Measurements from ENCODE around the gene FOXM1.
"Not testable (repeated sequence)": the region's sequence is repeated elsewhere in the genome, so short reads cannot be mapped to it uniquely, and the experiment has no call there.

FOXM1 gene

DNA sequence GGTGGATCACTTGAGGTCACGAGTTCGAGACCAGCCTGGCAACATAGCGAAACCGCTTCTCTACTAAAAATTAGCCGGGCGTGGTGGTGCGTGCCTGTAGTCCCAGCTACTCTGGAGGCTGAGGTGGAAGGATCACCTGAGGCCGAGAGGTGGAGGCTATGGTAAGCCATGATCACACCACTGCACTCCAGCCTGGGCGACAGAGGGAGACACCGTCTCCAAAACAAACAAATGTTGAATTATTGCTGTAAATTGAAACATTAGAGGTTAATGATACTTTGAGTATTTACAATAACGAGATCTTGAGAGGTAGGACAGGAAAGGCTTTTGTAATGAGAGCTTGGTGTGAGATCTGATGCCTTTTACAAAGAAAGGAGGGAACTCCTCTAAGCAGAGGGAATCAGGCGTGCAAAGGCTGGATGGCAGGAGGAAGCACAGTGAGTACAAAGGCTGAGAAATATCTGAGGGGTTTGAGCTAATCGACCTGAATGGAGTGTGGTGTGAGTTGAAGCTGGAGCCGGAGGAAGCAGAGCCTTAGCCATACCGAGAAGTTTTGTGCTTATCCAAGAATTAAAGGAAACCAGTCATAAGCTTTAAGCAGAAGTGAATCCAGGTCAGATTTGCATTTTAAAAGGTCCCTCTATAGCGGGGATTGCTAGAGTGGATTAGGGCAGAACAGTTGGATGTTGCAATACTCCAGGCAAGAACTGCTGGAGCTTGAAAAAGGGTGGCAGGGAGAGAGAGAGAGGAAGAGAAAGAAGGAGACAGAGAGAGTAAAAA, 1.2 kb upstream of the FOXM1 start:
- TF ChIP-seq EZH2 (optimal IDR thresholded peaks at IDR 0.05; ENCODE audit: low read depth, low read length) (no peak), EZH2phosphoT487 (IDR thresholded peaks at IDR 0.05; ENCODE audit: low read length) (no peak)
- TF ChIP-seq, protein P1, sequence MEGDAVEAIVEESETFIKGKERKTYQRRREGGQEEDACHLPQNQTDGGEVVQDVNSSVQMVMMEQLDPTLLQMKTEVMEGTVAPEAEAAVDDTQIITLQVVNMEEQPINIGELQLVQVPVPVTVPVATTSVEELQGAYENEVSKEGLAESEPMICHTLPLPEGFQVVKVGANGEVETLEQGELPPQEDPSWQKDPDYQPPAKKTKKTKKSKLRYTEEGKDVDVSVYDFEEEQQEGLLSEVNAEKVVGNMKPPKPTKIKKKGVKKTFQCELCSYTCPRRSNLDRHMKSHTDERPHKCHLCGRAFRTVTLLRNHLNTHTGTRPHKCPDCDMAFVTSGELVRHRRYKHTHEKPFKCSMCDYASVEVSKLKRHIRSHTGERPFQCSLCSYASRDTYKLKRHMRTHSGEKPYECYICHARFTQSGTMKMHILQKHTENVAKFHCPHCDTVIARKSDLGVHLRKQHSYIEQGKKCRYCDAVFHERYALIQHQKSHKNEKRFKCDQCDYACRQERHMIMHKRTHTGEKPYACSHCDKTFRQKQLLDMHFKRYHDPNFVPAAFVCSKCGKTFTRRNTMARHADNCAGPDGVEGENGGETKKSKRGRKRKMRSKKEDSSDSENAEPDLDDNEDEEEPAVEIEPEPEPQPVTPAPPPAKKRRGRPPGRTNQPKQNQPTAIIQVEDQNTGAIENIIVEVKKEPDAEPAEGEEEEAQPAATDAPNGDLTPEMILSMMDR (IDR thresholded peaks at IDR 0.05; ENCODE audit: low read length): no peak
- Histone ChIP-seq H3K4me3 (ENCODE audit: low read length) (peak overlapping the region; percentile 91), H3K9me3 (replicated peaks; ENCODE audit: insufficient read depth, low read length) (no peaks in the 10 kb centered on the region), H3K4me1 (ENCODE audit: low read length) (peaks cover 9% of the 10 kb centered on the region; the same call in 1 of the 2 replicates), H2AFZ (ENCODE audit: low read length) (0 out of 2 replicates have a peak overlapping the region, but pooled peaks have one; percentile 2), H3K27me3 (replicated peaks; ENCODE audit: insufficient read depth, low read length) (no peaks in the 10 kb centered on the region), H3K4me2 (ENCODE audit: low read depth, low read length) (peak overlapping the region; percentile 64), H3K9ac (ENCODE audit: low read length) (peak overlapping the region; percentile 86), H3K27ac (ENCODE audit: low read length) (peak overlapping the region; percentile 61; the same call in 1 of the 2 replicates), H3K9me2 (replicated peaks; ENCODE audit: insufficient read depth, low read length) (no peaks in the 10 kb centered on the region), H3F3A (ENCODE audit: insufficient read depth, low read length) (peaks cover 6% of the 10 kb centered on the region), H3K79me2 (ENCODE audit: low read length) (peaks cover 94% of the 10 kb centered on the region), H4K20me1 (ENCODE audit: insufficient read depth, low read length) (no peaks in the 10 kb centered on the region), H3K36me3 (replicated peaks; ENCODE audit: insufficient read depth, low read length) (no peaks in the 10 kb centered on the region; the same call in 1 of the 2 replicates)
- no peak for DNase-seq

DNA sequence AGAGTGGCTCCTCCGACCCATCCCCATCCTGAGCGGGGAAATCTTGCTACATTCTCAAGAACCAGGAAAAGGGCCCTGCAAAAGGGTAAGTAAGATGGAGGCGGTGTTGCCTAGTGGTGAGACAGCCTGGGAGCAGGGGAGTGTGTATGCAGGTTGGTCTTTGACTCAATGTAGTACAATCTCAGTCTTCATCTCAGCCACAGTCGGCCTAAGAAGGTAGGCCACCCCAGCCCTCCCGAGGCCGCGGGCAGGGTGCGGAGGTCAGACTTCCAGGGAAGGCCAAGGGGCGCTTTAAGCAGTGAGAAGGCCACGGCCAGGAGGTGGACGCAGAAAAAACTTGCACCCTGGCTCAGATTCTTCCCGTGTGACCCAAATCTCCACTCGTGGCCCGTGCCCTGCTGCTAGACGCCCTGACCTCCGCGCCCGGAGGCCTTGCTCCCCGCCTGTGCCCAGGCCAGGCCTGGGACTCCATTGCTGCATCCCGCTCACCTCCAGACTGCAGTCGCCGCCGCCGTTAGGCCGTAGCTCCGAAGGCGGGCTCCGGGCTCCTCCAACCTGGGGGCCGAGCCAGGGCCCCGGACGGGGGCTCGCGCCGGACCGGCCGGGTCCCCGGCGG, 435 bp downstream of the FOXM1 start:
- no peaks in the 10 kb centered on the region for H3K9me2 ChIP-seq (replicated peaks; ENCODE audit: insufficient read depth, low read length)
- H3K9me3 ChIP-seq (replicated peaks; ENCODE audit: insufficient read depth, low read length): no peaks in the 10 kb centered on the region
- H2AFZ ChIP-seq (ENCODE audit: low read length): peak overlapping the region; percentile 82
- peak overlapping the region; percentile 99 for H3K4me2 ChIP-seq (ENCODE audit: low read depth, low read length)
- H3K4me3 ChIP-seq (ENCODE audit: low read length): peak overlapping the region; percentile 91
- peak overlapping the region; percentile 86 for H3K9ac ChIP-seq (ENCODE audit: low read length)
- H3K79me2 ChIP-seq (ENCODE audit: low read length): peaks cover 93% of the 10 kb centered on the region
- no peaks in the 10 kb centered on the region for H4K20me1 ChIP-seq (ENCODE audit: insufficient read depth, low read length)
- H3K27ac ChIP-seq (ENCODE audit: low read length): peak overlapping the region; percentile 69
- peaks cover 9% of the 10 kb centered on the region; the same call in 1 of the 2 replicates for H3K4me1 ChIP-seq (ENCODE audit: low read length)
- TF ChIP-seq, protein P1 (IDR thresholded peaks at IDR 0.05; ENCODE audit: low read length): no peak
- no peaks in the 10 kb centered on the region for H3K27me3 ChIP-seq (replicated peaks; ENCODE audit: insufficient read depth, low read length)
- peaks cover 6% of the 10 kb centered on the region for H3F3A ChIP-seq (ENCODE audit: insufficient read depth, low read length)
- H3K36me3 ChIP-seq (replicated peaks; ENCODE audit: insufficient read depth, low read length): peaks cover 3% of the 10 kb centered on the region; the same call in 1 of the 2 replicates
- peak; percentile 14 for DNase-seq

DNA sequence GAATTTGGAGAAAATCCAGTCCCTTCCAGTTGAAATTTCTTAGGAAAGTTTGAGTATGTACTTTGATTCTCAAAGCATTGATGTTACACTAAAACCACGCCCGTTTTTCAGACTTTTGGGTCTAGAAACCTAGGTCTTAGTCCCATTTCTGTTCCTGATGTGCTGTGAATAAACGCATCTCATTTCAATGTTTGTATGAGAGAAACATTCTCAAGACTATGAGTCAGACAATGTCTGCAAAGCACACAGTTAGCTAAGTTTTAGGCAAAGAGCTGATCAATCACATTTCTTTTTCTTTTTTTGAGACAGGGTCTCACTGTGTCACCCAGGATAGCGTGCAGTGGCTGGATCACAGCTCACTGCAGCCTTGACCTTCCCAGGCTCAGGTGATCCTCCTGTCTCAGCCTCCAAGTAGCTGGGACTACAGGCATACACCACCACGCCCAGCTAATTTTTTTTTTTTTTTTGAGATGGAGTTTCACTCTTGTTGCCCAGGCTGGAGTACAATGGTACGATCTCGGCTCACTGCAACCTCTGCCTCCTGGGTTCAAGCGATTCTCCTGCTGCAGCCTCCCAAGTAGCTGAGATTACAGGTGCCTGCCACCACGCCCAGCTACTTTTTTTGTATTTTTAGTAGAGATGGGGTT, 7.9 kb downstream of the FOXM1 start:
- H2AFZ ChIP-seq (ENCODE audit: low read length); H3K36me3 ChIP-seq (replicated peaks; ENCODE audit: insufficient read depth, low read length): not testable (repeated sequence)
- H3K79me2 ChIP-seq (ENCODE audit: low read length): peaks cover 29% of the 10 kb centered on the region

More for the DNA sequence above, 7.9 kb downstream of the FOXM1 start:
- DNase-seq; H3K27me3 ChIP-seq (replicated peaks; ENCODE audit: insufficient read depth, low read length); H4K20me1 ChIP-seq (ENCODE audit: insufficient read depth, low read length); H3K4me1 ChIP-seq (ENCODE audit: low read length); H3K9ac ChIP-seq (ENCODE audit: low read length); H3K4me3 ChIP-seq (ENCODE audit: low read length); H3K9me3 ChIP-seq (replicated peaks; ENCODE audit: insufficient read depth, low read length); H3F3A ChIP-seq (ENCODE audit: insufficient read depth, low read length); H3K27ac ChIP-seq (ENCODE audit: low read length); H3K9me2 ChIP-seq (replicated peaks; ENCODE audit: insufficient read depth, low read length); H3K4me2 ChIP-seq (ENCODE audit: low read depth, low read length): not testable (repeated sequence)

All from MM.1S (cell line).